AG04449 (cell line): ENCODE data around the gene NEK9.

Experiments used
- CTCF ChIA-PET: fragments of 350-600 bp; formaldehyde crosslinking; extraction: SDS; loops from one replicate; lab custom pipeline; 2021; ENCODE audit warnings: antibody characterized with exemption; lab: Yijun Ruan, JAX
- POLR2A ChIA-PET: fragments of 400-600, 350-600 bp; formaldehyde crosslinking; extraction: SDS; loops from one replicate; lab custom pipeline; 2020; ENCODE audit warnings: antibody characterized with exemption, inconsistent platforms; lab: Yijun Ruan, JAX
- DNase-seq: peaks from one replicate; pipeline ENCODE4 v3.0.0-alpha.2; 2010; ENCODE audit warnings: low read depth, low spot score
- H3K4me3 ChIP-seq: 2 replicates; pipeline ENCODE4 v1.5.1; 2011; ENCODE audit warnings: low read depth, mild to moderate bottlenecking, control low read depth, low read length
- TF ChIP-seq, protein P1 (sequence below): IDR thresholded peaks from one replicate; pipeline ENCODE4 v1.5.1; 2011; ENCODE audit warnings: mild to moderate bottlenecking, moderate library complexity, low read length, control low read depth, inconsistent platforms; ENCODE audit not compliant: insufficient read depth; ENCODE audit errors: missing control alignments

Gene NEK9

DNA sequence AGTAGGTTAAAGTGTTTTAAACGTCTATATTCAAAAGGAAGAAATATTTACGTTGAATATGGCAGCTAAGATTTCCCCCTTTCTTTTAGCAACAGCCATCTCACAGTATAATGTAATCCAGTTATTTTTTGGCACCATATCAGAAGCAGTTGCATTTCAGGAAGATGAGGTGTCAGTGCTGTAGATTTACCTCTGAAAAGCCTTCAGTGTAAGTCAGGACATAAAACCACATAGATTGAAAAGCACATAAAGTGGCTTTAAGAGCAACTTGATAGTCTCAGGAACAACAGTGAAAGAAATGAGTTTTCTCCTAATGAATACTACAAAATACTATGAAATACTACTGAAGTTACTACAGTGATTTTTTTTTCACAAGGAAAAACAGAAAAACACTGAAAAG is 82.5 kb downstream of the NEK9 start:
- TF ChIP-seq, protein P1, sequence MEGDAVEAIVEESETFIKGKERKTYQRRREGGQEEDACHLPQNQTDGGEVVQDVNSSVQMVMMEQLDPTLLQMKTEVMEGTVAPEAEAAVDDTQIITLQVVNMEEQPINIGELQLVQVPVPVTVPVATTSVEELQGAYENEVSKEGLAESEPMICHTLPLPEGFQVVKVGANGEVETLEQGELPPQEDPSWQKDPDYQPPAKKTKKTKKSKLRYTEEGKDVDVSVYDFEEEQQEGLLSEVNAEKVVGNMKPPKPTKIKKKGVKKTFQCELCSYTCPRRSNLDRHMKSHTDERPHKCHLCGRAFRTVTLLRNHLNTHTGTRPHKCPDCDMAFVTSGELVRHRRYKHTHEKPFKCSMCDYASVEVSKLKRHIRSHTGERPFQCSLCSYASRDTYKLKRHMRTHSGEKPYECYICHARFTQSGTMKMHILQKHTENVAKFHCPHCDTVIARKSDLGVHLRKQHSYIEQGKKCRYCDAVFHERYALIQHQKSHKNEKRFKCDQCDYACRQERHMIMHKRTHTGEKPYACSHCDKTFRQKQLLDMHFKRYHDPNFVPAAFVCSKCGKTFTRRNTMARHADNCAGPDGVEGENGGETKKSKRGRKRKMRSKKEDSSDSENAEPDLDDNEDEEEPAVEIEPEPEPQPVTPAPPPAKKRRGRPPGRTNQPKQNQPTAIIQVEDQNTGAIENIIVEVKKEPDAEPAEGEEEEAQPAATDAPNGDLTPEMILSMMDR, result no peak
- H3K4me3 ChIP-seq, result no peak overlapping the region
- ChIA-PET POLR2A (no interaction called here), CTCF (no interaction called here)
- peak; percentile 52 for DNase-seq

DNA sequence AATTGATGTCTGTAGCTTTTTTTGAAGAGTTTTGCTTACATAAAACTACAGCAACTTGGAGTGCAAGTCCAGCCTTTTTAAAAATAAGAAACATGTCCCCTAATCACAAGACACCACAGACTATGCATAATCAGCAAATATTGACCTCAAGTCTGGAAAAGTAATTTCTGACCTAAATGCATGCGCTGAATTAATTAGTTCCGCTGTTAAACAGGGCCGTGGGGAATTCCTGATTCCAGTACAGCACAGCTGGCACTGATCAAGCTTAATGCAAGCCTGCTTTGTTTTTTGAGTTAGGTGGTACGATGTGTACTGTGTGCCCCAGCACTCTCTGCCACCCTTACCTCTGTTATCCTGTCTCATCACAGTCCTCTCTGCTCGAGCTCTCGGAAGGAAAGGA is 84.8 kb downstream of the NEK9 start:
- POLR2A ChIA-PET, result no interaction called here
- DNase-seq, result no peak
- no peak overlapping the region for H3K4me3 ChIP-seq
- CTCF ChIA-PET, result interaction anchor here (0.8 to 1.6 kb wide), 5 partner anchors 11 to 97 kb away, joined by 3 to 5 read pairs (median 4); no protein-coding TSS in a partner anchor
- TF ChIP-seq, protein P1, result no peak

DNA sequence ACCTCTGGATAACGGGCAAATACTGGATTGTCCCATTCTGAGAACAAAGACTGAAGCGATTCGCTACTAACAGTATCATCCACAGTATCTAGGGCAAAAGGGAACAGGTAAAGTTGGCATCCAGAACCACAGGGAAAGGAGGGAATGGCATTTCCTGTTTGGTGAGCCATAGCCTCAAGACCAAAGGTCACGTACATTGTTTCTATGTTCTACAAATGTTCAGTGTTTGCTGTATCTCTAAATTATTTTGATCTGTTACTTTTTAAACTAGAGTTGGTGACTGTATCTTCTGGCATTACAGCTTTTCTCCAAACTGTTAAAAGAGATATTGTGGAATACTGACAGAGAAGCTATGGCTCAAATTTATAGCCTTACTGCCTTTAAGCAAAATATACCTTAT is 85.2 kb downstream of the NEK9 start:
- no peak overlapping the region for H3K4me3 ChIP-seq
- DNase-seq, result no peak
- TF ChIP-seq, protein P1, result no peak
- ChIA-PET POLR2A (no interaction called here), CTCF (interaction anchor here (0.8 to 1.6 kb wide), 5 partner anchors 11 to 96 kb away, joined by 3 to 5 read pairs (median 4); no protein-coding TSS in a partner anchor)

DNA sequence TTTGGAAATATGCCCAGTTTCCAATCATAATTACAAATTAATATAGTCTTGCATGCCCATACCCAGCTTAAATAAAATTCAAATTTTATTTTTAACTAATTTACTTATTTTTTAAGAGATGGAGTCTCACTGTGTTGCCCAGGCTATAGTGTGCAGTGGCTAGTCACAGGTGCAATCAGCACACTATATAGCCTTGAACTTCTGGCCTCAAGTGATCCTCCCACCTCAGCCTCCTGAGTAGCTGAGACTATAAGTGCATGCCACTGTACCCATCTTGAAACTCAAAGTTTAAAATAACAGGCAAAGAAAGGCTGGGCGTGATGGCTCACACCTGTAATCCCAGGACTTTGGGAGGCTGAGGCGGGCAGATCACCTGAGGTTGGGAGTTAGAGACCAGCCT is 85.9 kb downstream of the NEK9 start:
- H3K4me3 ChIP-seq, result no peak overlapping the region
- POLR2A ChIA-PET, result no interaction called here
- TF ChIP-seq, protein P1, result no peak
- no peak for DNase-seq
- CTCF ChIA-PET, result interaction anchor here (1.6 kb wide), 2 partner anchors 11 to 23 kb away, joined by 4 to 5 read pairs; no protein-coding TSS in a partner anchor

DNA sequence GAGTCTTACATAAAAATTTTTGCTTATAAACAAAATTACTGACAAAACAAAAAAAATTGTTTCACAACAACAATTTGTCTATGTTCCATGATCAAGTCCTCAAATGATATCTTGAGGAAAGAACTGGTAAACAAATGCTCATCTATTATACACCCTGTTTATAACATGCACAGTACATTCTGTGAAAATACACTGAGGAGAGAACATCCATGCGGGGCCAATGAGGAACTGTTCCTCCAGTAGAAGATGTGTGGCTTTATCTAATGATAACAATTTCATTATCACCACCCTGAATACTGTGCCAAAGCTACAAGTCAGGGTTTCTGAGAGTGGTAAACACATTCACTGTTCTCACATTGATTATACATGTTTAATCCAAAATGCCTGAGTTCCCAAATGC is 86.3 kb downstream of the NEK9 start:
- ChIA-PET POLR2A (no interaction called here), CTCF (interaction anchor here (1.6 kb wide), 1 partner anchor 10 kb away, joined by 5 read pairs; no protein-coding TSS in a partner anchor)
- H3K4me3 ChIP-seq, result no peak overlapping the region
- DNase-seq, result no peak
- TF ChIP-seq, protein P1, result no peak

DNA sequence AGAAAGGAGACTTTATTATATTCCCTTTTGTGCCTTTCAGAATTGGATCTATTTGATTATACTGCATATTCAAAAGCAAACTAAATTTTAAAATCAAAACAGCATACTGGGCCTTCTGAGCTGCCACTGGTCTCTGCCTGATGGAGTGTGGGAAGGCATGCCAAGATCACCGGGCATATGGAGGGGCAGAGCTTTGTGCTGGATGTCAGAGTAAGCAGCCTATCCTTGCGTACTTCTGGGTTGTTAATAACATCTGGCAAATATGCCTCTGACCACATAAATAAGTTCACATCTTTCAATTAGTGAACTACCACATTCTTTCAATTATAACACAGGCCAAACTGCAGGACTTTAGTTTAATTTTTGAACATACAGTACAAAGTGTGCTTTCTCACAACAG is 93.9 kb downstream of the NEK9 start:
- POLR2A ChIA-PET, result no interaction called here
- CTCF ChIA-PET, result interaction anchor here (0.8 kb wide), 1 partner anchor 9 kb away, joined by 3 read pairs; no protein-coding TSS in a partner anchor
- DNase-seq, result no peak
- TF ChIP-seq, protein P1, result no peak
- no peak overlapping the region for H3K4me3 ChIP-seq
